Ovary (tissue), 3 donors: ENCODE data around the gene SRMS.

Experiments
- POLR2A ChIP-seq: fragments of 450-650 bp; IDR thresholded peaks from one replicate; pipeline ENCODE4 v1.6.1; 2017; ENCODE audit warnings: antibody characterized with exemption, mild to moderate bottlenecking, moderate library complexity
- TF ChIP-seq, protein P1 (sequence below), 3 donors: fragments of 450-650 bp in 2 of 3; fragments of 200-600 bp in 1 of 3; IDR thresholded peaks; one replicate each; pipeline versions ENCODE4 v1.5.1 to v1.8.0; 2016 to 2022; ENCODE audit warnings: antibody characterized with exemption in 3 of 3, mild to moderate bottlenecking in 1 of 3
- donor health status: DM: no; HTN: no; CAD: no.

GRCh38 chr20:63491078-63491477 is 56.5 kb downstream of the SRMS start:
- TF ChIP-seq, protein P1, sequence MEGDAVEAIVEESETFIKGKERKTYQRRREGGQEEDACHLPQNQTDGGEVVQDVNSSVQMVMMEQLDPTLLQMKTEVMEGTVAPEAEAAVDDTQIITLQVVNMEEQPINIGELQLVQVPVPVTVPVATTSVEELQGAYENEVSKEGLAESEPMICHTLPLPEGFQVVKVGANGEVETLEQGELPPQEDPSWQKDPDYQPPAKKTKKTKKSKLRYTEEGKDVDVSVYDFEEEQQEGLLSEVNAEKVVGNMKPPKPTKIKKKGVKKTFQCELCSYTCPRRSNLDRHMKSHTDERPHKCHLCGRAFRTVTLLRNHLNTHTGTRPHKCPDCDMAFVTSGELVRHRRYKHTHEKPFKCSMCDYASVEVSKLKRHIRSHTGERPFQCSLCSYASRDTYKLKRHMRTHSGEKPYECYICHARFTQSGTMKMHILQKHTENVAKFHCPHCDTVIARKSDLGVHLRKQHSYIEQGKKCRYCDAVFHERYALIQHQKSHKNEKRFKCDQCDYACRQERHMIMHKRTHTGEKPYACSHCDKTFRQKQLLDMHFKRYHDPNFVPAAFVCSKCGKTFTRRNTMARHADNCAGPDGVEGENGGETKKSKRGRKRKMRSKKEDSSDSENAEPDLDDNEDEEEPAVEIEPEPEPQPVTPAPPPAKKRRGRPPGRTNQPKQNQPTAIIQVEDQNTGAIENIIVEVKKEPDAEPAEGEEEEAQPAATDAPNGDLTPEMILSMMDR (IDR thresholded peaks at IDR 0.05): no peak
- no peak for TF ChIP-seq POLR2A
